Endothelial cell (in vitro differentiated cells): ENCODE data around the gene SLC39A12. TPM values are rescaled to one million over a fixed set of nuclear protein-coding genes. Genes with fewer than 3 reads are reported as not detected.

ENCODE experiments used
- DNase-seq: peaks from one replicate; pipeline ENCODE4 v3.0.0; 2021; ENCODE audit warnings: low spot score
- H3K27ac Mint-ChIP-seq: one replicate; pipeline ENCODE4 v1.8.0; 2021; ENCODE audit warnings: mixed read lengths, inconsistent platforms; ENCODE audit not compliant: unreplicated experiment
- H3K27me3 Mint-ChIP-seq: one replicate; pipeline ENCODE4 v1.8.0; 2021; ENCODE audit warnings: mild to moderate bottlenecking, moderate library complexity, mixed read lengths, inconsistent platforms; ENCODE audit not compliant: unreplicated experiment
- H3K36me3 Mint-ChIP-seq: one replicate; pipeline ENCODE4 v1.8.0; 2021; ENCODE audit warnings: mild to moderate bottlenecking, low read depth, mixed read lengths, inconsistent platforms; ENCODE audit not compliant: unreplicated experiment
- H3K4me1 Mint-ChIP-seq: one replicate; pipeline ENCODE4 v1.8.0; 2021; ENCODE audit warnings: mild to moderate bottlenecking, mixed read lengths, inconsistent platforms; ENCODE audit not compliant: unreplicated experiment
- H3K4me3 Mint-ChIP-seq: one replicate; pipeline ENCODE4 v1.8.0; 2021; ENCODE audit warnings: mild to moderate bottlenecking, mixed read lengths, inconsistent platforms; ENCODE audit not compliant: unreplicated experiment
- H3K9me3 Mint-ChIP-seq: one replicate; pipeline ENCODE4 v1.8.0; 2021; ENCODE audit warnings: mixed read lengths, inconsistent platforms; ENCODE audit not compliant: unreplicated experiment
- total RNA-seq: library from RNA; stranded (reverse); fragmentation: NEBNext Ultra II Directional; extraction: Animal tissue kit (Norgen Biotek cat#: 25700); gene quantifications from one replicate; pipeline ENCODE4 v1.2.1, GENCODE V29; 2021; ENCODE audit not compliant: unreplicated experiment
- TF ChIP-seq, protein P1 (sequence below): fragments of 200-600 bp; sonication (generic); IDR thresholded peaks from one replicate; pipeline ENCODE4 v1.5.0; 2021; ENCODE audit warnings: antibody characterized with exemption; ENCODE audit not compliant: unreplicated experiment

SLC39A12 gene
- total RNA-seq, 1 donor from 2014 or later = 0.10 TPM

DNA sequence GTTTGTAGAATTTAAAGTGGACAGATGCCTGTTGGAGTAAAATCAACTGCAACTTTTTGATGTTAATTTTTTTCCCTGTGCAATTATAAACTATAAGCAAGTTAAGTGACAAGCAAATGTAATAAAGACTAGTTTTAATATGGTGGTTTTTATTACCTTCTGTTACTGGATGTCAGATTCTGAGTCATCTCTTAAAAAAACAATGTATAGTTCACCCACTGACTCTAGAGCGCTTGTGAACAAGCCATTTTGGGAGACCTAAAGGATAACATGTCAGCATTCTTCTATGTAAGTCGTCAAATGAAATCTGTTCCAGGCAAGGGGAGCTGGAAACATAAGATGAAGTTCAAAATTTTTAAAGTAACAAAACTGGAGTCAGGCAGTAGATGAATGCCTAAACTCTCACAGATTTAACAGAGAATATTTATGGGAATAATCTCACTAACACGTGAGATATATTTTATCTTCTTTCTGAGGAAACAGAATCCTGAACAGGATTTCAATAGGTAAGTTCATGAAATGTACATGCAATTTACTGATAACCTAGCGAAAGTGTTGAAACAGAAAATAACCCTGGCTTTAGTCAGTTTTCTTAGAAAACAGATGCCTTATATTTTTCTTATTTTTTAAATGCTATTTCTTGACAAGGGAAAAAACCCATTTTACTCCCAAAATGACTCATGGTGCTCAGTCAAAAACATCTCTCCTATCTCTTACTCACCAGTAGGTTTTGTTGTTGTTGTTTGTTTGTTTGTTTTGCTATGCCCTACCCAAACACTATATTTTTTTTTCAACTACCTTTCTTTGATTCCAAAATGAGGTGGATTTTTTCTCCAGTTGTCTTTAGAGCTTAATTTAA is 91.7 kb downstream of the SLC39A12 start:
- Mint-ChIP-seq H3K27ac (no peak overlapping the region), H3K27me3 (no peaks in the 10 kb centered on the region), H3K4me1 (no peaks in the 10 kb centered on the region), H3K36me3 (no peaks in the 10 kb centered on the region), H3K4me3 (no peak overlapping the region), H3K9me3 (no peaks in the 10 kb centered on the region)
- no peak for DNase-seq
- TF ChIP-seq, protein P1, sequence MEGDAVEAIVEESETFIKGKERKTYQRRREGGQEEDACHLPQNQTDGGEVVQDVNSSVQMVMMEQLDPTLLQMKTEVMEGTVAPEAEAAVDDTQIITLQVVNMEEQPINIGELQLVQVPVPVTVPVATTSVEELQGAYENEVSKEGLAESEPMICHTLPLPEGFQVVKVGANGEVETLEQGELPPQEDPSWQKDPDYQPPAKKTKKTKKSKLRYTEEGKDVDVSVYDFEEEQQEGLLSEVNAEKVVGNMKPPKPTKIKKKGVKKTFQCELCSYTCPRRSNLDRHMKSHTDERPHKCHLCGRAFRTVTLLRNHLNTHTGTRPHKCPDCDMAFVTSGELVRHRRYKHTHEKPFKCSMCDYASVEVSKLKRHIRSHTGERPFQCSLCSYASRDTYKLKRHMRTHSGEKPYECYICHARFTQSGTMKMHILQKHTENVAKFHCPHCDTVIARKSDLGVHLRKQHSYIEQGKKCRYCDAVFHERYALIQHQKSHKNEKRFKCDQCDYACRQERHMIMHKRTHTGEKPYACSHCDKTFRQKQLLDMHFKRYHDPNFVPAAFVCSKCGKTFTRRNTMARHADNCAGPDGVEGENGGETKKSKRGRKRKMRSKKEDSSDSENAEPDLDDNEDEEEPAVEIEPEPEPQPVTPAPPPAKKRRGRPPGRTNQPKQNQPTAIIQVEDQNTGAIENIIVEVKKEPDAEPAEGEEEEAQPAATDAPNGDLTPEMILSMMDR = no peak

DNA sequence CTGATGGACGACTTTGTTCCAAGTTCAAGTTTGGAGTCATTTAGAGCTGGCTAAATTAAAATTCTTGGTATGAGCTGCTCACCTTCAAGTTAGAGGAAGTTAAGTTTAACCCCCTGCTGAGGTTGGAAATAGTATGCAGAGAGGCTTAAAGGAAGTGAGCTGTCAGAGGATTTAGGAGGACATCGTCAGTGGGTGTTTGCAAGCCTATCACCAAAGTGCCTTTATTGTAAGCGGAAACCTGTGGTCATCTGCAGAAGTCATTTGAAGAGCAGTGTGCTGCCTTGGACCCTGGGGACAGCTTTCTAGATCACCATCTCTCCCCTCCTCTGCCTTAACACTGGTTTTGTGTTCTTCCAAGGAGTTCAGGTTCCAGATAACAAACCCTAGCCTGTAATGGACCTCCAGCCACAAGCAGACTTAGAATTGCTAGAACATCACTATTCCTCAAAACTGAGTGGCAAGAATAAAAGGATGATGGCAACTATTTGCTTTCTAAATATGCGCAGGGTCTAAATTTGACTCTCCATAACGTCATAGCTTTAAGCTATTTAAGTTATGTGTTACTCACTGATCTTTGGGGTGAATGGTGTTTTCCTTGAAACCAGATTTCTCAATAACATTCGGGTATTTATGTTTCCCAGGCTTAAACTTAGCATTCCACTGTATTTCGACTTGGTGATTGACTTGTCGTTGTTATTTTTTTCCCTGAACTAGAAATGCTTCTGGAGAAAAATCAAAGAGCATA is 93.4 kb downstream of the SLC39A12 start:
- Mint-ChIP-seq H3K27ac (no peak overlapping the region), H3K9me3 (no peaks in the 10 kb centered on the region), H3K36me3 (no peaks in the 10 kb centered on the region), H3K4me3 (no peak overlapping the region), H3K27me3 (no peaks in the 10 kb centered on the region), H3K4me1 (no peaks in the 10 kb centered on the region)
- TF ChIP-seq, protein P1 = no peak
- no peak for DNase-seq

DNA sequence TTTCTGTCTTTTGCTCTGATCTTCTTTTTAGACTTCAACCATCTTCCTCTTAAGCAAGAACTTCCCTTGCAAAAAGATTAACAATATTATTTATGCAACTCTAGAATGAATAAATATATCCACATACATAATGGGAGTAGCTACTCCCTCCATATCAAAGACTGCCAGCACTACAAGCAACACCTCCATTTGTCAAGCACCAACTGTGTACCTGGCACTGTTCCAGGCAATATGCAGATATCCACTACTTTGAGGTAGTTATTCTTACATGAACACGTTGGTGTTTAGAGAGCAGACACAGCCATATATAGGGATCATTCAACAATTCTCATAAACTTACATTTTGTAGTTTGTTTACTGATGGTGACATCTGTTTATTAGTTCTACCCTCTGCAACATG is 104.9 kb downstream of the SLC39A12 start:
- H3K27me3 Mint-ChIP-seq = no peaks in the 10 kb centered on the region
- no peaks in the 10 kb centered on the region for H3K9me3 Mint-ChIP-seq
- no peak overlapping the region for H3K27ac Mint-ChIP-seq
- H3K36me3 Mint-ChIP-seq = no peaks in the 10 kb centered on the region
- H3K4me1 Mint-ChIP-seq = peaks cover 4% of the 10 kb centered on the region
- TF ChIP-seq, protein P1 = no peak
- no peak overlapping the region for H3K4me3 Mint-ChIP-seq
- no peak for DNase-seq

DNA sequence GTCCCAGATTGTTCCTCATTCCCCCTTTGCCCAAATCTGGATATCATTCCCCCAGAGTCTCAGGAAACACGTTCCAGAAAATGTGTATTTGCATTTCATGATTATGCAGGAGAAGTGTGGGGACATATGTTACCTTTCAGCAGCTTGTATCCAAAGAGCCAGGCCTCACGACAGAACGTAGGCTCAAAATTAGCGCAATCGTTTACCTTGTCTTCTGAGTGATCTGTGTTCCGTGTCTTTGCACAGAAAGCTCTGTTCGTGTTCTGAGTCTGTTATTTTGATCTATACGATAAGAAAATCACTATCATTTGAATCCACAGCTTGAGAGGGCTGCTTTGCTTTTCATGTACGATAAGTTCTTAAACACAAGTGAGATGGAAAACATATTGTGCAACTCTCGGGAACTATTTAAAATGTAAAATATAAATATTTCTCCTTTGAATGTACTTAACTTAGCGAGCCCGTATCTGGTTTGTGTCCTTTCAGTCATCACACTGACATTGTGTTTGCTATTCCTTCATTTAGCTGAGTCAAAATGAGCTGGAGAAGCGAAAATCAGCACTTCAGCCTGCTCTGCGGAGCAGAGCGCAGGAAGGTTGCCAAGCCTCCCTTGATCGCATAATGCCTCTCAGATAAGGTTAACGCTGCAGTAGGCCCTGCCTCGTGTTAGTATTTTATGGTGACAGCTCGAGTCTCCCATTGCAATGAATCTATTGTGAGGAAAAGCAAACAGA is 108.3 kb downstream of the SLC39A12 start:
- Mint-ChIP-seq H3K27ac (no peak overlapping the region), H3K4me3 (no peak overlapping the region), H3K4me1 (peaks cover 4% of the 10 kb centered on the region), H3K36me3 (no peaks in the 10 kb centered on the region), H3K27me3 (no peaks in the 10 kb centered on the region), H3K9me3 (no peaks in the 10 kb centered on the region)
- TF ChIP-seq, protein P1 = no peak
- DNase-seq = no peak
